HG02678 (cell line): ENCODE results near the gene KCNK16.
"Not testable (repeated sequence)": the region's sequence is repeated elsewhere in the genome, so short reads cannot be mapped to it uniquely, and the experiment has no call there.

Experiments
- ATAC-seq: cut with Tn5 transposase; IDR thresholded peaks from one replicate; pipeline ENCODE4 v1.9.1; 2021; ENCODE audit warnings: mild to moderate bottlenecking, moderate library complexity; ENCODE audit not compliant: unreplicated experiment

The KCNK16 gene

DNA sequence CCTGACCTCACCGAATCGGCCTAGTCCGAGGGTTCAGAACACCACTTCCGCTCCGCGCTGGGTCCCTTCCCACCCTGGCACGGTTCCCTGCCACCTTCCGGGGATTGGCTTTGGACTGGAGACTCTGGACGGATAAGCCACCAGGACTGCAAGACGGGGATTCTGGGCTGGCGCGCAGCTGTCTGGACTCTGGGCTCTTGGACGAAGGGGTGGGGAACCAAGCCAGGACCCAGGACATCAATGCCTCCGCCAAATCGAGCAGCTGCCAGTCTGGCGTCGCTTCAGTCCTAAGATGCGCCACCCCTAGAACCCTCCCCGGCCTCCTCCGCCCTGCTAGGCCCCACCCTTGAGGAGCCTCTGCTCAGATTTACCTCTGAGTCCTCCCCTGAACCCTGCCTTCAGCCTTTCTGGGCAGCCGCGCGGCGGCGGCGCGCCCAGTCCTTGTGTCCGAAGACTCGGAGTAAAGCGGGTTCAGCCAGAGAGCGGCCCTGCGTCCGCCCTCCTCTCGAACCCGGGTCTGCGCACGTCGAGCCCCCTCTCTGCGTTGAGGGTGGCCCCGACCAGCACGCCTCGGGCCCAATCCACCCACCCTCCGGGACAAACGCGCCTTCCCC, 9.5 kb downstream of the KCNK16 start:
- ATAC-seq, result no peak

- ATAC-seq, result no peak
Measured at GRCh38 chr6:39310542-39310941, 12.0 kb downstream of the KCNK16 start.

GRCh38 chr6:39309942-39310531, 12.5 kb downstream of the KCNK16 start:
- no peak for ATAC-seq

- ATAC-seq, result no peak
Measured at GRCh38 chr6:39307462-39307861, 15.0 kb downstream of the KCNK16 start.

- no peak for ATAC-seq
Measured at GRCh38 chr6:39304951-39305350, 17.6 kb downstream of the KCNK16 start.

DNA sequence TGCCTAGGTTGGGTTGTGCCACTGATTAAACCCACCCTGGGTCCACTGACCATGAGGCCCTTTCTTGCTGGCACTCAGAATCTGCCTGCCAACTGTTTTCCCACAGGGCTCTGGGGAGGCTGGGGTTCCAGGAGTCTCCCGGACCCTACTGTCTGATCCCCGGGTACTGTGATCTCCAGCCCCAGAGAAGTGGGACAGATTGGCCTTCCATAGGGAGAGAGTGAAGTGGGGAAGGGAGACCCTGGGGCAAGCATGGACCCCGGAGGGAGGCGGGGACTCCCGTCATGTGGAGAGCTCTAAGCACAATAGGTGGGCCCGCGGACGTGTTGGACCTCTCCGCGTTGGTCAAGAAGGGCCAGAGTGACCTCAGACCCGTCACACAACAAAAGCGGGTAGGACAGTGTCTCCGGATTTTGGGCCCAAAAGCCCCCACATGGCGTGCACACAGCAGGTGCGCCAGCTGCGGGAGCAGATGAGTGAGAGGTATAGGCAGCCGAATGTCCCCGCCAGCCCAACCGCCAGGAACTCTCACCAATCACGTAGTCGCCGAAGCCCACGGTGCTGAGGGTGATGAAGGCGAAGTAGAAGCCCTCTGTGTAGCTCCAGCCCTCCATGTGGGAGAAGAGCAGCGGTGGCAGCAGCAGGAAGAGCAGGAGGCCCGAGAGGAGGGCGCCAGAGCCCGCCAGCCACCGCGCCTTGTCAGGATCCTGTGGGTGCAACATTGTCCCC, 18.9 kb downstream of the KCNK16 start:
- no peak for ATAC-seq

GRCh38 chr6:39302669-39303424, 19.7 kb downstream of the KCNK16 start:
- ATAC-seq, result peak; percentile 88

DNA sequence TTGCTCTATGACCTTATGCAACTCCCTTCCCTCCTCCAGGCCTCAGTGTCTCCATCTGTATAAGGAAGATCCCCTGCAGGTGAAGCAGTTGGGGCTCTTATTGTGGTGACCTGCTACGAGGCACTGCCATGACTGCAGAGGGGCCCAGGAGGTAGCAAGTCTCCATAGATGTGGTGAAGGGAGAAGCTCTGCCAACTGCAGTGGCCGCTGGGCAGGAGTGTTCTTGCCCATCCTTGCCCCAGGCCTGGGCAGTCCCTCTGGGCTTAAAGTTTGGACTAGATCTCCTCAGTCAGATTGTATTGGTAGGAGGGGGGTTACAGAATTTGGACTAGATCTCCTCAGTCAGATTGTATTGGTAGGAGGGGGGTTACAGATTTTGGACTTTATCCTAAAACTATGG, 20.5 kb downstream of the KCNK16 start:
- no peak for ATAC-seq

GRCh38 chr6:39301606-39302005, 20.9 kb downstream of the KCNK16 start:
- ATAC-seq, result no peak

- no peak for ATAC-seq
Measured at GRCh38 chr6:39300739-39301138, 21.8 kb downstream of the KCNK16 start.

DNA sequence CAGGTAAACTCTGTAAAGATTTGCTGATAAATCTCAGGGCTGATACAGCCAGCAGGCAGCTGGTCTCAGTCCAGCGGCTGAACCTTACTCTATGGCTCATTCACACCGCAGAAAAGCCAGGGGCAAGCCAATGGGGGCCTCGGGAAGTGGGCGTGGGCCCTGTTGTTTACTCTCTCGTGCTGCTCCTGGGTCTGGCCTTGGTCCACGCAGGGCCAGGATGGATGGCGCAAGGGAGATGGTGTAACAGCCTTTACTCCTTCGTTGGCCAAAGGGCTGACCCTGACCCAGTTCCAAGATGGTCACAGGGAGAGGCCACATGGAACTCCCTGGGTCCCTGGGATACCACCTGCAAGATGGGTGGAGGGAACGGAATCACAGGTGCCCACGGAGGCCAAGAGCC, 24.4 kb downstream of the KCNK16 start:
- no peak for ATAC-seq

GRCh38 chr6:39296745-39297640, 25.5 kb downstream of the KCNK16 start:
- ATAC-seq, result no peak

DNA sequence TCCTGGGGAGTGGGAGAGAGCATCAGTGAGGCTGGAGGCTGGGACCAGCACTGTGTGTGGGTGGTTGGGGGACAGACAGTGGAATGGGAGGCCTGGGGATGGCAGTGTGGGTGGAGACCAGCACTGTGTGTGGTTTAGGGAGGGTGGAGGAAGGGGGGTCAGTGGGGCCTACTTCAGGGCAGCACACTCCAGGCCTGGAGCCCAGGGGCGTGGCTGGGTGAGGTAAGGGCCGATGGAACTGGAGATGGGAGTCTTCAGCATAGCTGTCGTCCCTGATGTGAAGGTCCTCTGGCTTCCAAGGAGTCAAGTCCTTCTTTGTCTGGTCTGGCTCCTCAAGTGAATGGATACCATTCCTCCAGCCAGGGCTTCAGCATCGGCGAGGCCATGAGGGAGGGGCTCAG, 26.9 kb downstream of the KCNK16 start:
- no peak for ATAC-seq

- ATAC-seq, result no peak
Measured at GRCh38 chr6:39294899-39295298, 27.6 kb downstream of the KCNK16 start.

GRCh38 chr6:39294133-39294532, 28.4 kb downstream of the KCNK16 start:
- ATAC-seq, result no peak

DNA sequence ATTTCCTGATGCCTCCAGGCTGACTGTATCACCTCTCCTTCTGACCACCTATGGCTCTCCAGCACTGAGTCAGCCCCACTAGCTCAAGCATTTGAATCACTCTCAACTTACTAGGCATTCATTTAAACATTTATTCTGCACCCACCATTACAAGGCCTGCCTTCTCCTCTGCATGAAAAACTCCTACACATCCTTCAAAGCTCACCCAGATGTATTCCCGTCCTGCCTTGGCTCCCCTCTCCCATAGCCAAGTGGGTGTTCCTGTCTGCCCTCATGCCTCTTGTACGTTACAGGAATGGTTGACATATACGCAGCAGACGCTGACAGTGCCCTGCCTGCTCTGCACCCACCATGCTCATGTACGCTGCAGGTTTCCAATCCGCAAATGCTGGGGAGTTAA, 29.9 kb downstream of the KCNK16 start:
- ATAC-seq, result no peak

- no peak for ATAC-seq
Measured at GRCh38 chr6:39289490-39289889, 33.0 kb downstream of the KCNK16 start.

DNA sequence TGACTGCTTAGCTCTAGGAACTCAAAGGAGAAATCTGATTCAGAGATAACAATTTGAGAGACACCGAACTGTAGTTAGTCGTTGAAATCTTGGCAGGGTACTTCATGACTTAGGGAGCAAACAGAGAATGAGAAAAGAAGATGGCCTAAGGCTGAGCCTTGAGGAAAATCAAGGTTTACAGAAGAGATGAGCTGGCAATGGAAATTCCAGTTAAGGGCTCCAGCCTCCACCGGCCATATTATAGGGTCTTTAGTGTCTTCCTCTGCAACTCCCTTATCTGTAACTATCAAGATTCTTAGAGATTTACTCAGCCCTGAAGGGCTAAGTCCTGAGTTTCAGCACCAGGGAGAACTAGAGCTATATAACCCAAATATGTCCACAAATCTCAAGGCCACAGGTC, 34.9 kb downstream of the KCNK16 start:
- no peak for ATAC-seq

DNA sequence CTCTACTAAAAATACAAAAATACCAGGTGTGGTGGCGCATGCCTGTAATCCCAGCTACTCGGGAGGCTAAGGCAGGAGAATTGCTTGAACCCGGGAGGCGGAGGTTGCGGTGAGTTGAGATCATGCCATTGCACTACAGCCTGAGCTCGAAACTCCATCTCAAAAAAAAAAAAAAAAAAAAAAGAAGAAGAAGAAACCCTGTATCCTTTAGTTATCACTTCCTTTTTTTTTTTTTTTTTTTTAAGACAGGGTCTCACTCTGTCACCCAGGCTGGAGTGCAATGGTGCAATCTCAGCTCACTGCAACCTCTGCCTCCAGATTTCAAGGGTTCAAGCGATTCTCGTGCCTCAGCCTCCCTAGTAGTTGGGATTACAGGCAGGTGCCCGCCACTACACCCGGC, 35.9 kb downstream of the KCNK16 start:
- not testable (repeated sequence) for ATAC-seq

- no peak for ATAC-seq
Measured at GRCh38 chr6:39282774-39283173, 39.7 kb downstream of the KCNK16 start.
